GM19240 (cell line): ENCODE data around the gene DMD.
"Not testable (repeated sequence)": the region's sequence is repeated elsewhere in the genome, so short reads cannot be mapped to it uniquely, and the experiment has no call there.

ENCODE experiments used
- DNase-seq: peaks from one replicate; pipeline ENCODE4 v3.0.0; 2011; ENCODE audit warnings: low spot score; ENCODE audit not compliant: insufficient read length

Gene DMD

DNA sequence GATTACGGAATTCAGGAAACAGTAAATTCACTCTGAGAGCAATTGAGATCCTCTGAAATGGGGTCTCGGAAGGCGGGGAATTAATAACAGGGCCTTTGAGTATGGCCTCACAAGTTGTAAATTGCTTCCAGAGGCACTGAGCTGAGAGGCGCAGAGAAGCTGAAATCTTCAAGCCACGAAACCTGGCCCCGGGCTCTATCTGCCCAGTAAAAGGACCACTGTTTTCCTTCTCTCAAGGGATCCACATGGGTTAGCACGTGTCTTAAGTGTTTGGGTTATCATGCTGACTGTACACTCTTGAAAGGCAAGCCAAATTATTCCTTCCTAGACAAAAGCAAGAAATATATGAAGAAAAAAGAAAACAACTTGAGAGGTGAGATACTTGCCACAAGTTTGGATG lies 1126.6 kb downstream of the DMD start:
- no peak for DNase-seq

DNA sequence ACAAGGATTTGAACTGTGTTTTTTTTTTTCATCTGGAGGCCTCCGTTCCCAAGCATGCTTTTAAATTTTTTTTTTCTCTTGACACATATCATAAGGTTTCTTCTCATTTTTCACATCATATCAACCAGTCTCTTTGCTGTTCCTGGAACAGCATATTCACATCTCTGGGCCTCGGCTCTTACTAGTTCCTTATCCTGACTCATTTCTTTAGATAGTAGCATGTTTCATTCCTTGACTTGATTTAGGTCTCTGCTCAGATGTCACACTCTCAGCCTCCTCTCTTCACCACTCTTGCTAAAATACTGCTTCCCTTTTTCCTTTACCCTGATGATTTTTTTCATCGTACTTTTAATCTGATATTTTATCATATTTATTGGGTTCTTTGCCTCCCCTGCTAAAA lies 1163.1 kb downstream of the DMD start:
- DNase-seq, result no peak

DNA sequence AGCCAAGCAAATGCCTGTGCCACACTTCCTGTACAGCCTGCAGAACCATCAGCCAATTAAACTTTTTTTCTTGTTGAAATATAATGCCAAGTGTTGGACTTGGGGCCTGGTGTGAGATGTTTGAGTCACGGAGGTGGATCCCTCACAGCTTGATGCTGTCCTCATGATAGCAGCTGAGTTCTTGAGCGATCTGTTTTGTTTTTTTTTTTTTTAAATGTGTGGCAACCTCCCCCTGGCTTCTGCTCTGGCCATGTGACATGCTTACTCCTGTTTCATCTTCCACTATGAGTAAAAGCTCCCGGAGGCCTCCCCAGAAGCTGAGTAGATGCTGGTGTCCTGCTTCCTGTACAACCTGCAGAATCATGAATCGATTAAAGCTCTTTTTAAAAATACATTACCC lies 1166.2 kb downstream of the DMD start:
- no peak for DNase-seq

DNA sequence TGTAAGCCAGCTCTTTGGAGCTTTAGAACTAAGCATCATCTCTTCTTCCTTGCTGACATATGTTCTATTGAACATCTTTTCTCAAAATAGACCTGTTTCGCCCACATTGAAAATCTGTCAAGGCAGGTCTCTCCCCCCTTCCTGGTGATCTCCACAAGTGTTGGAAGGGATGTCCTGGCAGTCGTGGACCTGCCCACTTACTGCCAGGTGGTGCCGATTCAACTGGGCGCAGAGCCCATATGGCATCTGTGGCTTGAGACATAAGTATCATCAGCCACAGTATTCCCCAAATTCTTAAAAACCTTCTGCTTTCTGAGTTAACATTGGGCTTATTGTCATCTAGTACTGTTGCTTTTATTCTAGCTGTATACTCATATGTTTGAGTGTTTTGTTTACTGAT lies 1170.2 kb downstream of the DMD start:
- DNase-seq, result no peak

DNA sequence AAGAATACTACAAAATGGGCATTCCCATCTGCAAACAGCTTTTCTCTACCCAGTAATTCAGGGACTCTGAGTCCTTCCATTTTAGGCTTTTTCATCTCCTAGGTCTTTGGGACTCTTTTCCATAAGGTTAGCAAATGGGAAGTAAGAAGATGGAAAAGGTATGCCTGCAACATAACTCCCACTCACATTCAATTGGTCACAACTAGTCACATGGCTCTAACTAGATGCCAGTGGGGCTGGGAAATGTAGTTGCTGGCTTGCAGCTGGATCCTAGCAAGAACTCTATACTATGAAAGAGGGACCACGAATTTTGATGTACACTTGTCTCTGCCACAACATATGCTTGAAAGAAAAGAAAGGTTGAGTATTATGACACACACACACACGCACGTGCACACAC lies 1184.6 kb downstream of the DMD start:
- no peak for DNase-seq

DNA sequence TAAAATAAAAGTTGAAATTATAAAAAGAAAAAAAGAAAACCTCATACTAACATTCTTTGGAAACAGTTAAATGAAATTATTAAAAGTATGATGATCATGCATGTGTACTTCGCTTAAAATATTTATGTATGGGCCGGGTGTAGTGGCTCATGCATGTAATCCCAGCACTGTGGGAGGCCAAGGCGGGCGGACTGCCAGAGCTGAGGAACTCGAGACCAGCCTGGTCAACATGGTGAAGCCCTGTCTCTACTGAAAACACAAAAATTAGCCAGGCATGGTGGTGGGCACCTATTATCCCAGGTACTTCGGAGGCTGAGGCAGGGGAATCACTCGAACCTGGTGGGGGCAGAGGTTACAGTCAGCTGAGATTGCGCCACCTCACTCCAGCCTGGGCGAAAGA lies 1187.3 kb downstream of the DMD start:
- DNase-seq, result no peak

DNA sequence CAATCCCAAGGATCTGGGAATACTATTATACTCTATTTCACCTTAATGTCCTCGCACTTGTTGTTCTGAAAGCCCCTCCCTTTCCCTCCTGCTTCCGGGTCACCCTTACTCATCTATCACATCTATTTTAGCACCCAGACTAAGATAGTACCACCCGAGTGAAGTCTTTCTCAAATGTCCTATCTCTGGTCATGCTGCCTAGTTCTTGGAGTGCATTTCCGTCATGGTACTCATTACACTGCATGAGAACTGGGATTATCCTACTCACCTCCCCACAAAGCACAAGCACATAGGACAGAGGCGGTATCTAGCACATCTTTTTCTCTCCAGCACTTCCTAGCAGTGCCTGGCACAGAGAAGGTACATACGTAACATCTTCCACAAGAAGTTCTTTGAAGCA lies 1195.2 kb downstream of the DMD start:
- no peak for DNase-seq

DNA sequence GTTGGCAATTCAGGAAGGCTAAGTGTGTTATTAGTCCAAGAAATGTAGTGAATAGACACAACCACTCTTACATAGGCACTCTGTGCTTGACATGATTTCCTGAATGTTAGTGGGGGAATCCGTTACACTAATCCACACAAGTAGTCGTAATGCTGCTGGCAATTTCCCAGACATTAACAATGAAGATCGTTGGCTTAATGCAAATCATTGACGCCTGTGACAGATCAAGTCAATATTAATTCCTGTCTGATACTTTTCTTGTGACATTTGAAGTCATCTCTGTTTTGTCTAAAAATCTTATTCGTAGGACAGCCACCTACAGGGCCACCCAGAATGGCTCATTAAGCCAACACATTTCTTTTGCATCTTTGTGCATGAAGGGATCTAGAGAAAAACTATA lies 1200.4 kb downstream of the DMD start:
- no peak for DNase-seq

DNA sequence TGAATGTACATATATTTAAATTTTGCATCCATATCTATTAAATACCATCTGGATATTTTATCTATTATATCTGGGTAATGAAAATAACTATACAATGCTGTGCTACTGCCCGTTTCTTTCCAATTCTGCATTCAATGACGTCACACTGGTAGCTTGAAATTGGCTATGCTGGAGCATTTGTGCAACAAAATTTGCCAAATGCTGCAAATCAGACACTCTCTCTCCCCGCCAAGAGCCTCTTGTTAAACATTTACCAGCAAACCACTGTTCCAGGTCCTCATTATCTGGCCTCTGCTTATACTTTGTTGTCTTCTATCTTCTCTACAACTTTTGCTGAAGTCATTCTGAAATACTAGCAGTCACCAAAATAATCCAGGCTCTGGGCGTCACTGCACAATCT lies 1201.1 kb downstream of the DMD start:
- no peak for DNase-seq

DNA sequence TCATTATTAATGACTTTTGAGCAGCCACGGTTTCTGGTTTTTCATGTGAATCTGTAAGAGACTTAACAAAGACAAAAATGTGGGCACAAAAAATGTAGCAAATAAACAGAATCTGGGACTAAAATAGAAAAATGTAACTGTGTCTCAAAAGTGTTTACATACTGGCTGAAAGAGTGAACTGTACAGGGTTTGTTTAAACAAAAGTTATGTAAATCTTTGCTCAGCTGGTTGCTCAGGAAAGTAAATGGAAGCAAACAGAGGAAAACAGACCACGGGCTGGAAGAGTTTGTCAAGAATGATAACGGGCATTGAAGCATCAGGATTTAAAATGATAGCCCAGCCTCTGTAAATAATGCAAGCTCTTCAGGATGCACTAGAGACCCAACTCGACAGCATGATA lies 1217.7 kb downstream of the DMD start:
- DNase-seq, result no peak

DNA sequence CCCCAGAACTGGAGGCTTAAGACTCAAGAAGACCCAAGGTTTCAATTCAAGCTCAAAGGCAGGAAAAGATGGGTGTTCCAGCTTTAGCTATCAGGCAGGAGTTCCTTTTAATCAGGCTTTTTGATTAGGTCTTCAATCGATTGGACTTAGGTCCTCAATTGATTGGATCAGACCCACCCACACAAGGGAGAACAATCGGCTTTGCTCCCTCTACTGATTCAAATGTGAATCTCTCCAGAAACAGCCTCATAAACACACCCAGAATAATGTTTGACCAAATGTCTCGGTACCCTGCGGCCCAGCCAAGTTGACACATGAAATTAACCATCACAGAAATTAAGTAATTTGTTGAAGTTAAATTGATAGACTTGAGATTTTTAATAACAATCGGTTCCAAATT lies 1222.4 kb downstream of the DMD start:
- DNase-seq, result no peak

DNA sequence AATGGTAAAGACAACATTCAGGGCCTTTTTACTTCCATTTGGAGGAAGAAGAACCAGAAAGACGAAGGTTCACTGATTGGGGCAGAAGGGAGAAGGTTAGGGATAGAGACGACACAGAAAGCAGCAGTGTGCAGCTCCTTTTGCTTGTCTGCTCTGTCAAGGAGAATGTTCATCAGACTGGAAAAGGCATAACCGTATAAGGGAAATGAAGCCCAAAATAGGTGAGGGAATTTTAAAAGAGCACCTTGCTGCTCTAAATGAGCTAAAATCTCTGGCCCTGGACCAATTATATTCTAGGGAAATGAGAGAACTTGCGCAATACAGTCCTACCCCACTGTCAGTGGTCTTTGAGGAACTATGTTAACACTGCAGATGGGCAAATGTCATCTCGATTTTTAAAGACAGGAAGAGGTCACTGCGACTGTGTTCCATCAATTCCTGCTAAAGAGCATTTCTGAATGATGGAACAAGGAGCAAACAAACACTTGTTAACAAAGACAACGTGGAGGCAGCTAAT lies 1229.7 kb downstream of the DMD start:
- no peak for DNase-seq

DNA sequence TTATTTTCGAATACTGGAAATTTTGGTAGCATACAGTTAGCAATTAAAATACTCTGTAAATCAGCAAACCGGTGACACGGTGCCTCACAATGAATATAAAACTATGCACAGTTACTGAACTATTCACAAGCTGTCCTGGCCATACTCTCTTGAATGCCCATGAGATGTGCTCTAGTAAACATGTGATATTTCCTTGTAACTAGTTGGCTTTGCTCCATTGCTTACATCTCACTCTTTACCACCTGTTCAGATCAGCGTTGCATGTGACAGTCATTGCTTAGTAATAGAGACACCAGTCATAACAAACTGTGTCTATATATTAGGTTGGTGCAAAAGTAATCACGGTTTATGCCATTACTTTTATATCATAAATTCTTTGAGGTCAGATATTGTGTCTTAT lies 1241.6 kb downstream of the DMD start:
- DNase-seq, result no peak

DNA sequence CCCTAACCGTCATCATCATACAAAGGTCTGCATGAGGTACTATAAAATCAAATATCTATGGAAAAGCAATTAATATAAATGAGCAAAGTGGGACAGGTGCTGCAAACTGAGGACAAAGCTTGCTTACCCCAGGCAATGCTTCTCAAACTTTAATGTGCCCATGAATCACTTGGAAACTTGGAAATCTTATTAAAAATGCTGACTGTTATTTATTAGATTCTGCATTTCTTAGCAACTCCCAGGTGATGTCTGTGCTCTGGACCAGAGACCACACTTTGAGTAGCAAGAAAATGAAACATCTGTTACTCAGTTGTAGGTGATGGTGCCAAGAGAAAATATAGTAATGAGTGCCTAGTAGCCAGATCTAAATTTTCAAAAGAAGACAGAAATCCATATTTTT lies 1249.1 kb downstream of the DMD start:
- no peak for DNase-seq

DNA sequence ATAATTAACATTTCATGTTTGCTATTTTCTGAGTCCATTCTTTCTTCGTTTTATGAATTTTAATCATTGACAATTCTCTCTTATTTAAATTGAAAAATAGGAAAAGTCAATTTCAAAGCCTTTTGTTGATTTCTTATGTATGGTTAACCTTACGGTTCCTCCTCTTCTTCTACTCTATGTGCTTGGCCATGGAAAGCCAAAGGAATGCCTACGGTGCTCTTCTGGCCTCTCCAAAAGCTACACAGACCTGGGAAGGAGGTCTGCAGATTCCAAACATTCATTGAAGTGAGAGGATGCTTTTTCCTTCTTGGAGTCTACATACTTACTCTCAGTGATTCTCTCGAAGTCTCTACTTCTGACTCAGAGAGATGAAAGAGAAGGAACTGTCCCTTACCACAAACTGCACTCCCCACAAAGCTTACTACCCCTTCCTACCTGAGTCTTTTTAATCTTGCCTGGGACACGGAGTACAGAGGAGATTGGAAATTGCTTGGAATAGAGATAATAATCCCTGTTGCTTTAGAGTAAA lies 1276.4 kb downstream of the DMD start:
- no peak for DNase-seq

DNA sequence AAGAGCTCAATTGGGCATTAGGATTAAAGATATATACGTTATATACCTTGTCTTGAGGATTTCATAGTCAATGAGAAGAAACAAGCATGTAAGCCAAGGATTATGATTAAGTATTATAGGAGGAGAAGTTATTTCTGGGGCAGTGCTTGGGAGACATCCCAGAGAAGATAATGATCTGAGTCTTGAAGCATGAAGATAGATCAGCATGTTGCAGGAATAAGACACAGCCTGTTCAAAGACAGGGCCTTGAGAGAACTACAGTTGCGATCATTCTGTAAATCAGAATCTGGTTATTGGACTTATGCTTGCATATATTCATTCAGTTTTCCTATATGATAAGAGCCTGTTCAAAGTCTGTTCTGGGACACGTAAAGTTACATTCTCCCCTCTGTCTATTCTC lies 1277.3 kb downstream of the DMD start:
- DNase-seq, result no peak

DNA sequence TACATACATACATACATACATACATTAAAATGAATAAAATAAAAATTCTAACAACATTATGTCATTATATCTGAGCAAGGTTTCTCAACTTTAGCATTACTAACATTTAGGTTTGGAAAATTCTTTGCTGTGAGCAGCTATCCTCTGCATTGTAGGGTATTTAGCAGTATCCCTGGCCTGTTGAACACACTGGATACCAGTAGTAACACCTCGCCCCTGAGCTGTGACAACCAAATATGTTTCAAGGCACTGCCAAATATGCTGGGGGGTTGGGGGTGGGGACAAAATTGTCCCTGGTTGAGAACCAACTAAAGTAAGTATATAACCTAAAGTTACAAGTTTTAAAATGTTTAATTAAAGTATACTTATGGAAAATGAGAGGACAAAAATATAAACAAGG lies 1278.6 kb downstream of the DMD start:
- DNase-seq, result no peak

DNA sequence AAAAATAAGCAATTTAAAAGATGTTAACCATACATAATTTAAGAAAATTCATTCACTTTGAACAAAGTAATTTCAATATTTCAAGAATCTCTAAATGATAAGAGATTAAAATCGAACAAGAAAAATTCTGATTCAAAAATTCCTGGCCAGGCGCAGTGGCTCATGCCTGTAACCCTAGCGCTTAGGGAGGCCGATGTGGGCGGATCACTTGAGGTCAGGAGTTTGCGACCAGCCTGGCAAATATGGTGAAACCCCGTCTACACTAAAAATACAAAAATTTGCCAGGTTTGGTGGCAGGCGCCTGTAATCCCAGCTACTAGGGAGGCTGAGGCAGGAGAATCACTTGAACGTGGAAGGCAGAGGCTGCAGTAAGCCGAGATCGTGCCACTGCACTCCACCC lies 1279.0 kb downstream of the DMD start:
- not testable (repeated sequence) for DNase-seq

DNA sequence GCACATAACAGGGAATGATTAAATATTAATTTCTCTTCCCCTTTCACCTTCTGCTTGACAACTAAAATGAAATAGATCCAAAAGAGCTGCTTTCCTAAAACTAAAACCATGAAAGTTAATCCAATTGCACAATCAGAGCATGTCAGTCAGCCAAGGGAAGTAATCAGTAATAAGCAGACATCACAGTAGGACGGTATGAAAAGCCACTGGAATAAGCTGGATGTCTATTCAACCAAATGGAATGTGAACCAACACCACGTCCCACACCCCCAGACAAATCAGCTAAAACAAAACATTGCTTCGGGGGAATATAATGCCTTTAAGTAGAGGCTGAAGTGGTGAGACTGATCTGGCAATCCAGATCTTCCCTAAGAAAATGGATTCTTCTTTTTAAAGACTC lies 1280.1 kb downstream of the DMD start:
- no peak for DNase-seq

DNA sequence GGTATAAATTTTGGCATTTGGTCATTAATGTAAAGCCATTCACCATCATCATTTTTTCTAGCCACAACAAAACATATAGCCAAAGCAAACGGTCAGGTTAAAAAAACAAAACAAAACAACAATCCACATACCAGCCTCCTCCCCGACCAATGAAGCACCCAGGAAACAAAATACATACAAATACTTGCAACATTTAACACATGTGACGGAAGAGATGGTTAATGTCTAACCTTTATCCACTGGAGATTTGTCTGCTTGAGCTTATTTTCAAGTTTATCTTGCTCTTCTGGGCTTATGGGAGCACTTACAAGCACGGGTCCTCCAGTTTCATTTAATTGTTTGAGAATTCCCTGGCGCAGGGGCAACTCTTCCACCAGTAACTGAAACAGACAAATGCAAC lies 1282.0 kb downstream of the DMD start:
- no peak for DNase-seq

DNA sequence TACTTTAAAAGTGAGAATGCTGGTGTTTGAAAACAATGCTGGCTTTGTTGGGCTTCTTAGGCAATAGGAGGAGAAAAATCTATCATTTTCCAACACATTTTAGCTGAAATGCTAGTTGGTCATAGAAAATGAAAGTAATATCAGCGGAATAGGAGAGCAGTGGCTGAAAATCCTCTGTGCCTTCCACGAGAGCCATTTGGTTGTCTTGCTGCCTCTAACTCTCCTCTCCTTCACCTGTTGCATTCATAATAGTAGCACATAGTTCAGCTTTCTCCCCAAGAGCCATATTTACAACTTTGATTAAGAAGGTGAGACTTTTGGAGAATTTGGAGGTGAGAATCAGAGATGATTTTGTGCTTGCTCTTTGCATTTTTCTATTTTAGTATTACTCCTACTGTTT lies 1290.1 kb downstream of the DMD start:
- DNase-seq, result no peak

DNA sequence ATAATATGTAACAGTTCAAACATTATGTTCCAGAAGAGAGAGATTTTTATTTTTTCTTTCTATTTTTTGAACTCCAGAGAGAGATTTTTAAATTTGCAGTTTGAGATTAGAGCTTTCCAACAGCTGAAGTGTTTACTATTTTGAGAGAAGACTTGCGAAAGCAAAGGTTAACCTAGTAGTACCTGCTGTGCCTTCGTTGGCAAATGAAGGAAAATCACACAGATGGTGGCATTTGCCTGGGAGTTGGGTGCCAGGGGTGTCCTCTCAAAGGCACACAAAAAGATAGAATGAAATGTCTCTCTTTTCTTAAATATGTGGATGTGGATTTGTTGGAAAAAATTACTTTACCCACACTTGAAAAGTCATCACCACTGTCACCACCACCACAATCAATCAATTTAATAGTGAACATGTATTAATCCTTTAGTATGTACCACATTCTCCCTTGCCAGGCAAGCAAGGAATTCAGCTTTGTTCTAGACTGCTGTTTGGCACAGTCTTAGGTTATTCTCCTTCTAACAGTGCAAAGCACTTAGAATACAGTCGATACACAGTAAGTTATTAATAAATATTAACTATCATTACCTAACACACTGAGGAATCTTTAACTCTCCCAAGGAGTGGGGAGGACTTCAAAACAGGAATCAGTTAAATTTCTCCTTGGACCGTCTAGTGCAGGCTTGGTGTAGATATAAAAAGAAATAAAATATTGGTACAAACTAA lies 1301.3 kb downstream of the DMD start:
- no peak for DNase-seq

DNA sequence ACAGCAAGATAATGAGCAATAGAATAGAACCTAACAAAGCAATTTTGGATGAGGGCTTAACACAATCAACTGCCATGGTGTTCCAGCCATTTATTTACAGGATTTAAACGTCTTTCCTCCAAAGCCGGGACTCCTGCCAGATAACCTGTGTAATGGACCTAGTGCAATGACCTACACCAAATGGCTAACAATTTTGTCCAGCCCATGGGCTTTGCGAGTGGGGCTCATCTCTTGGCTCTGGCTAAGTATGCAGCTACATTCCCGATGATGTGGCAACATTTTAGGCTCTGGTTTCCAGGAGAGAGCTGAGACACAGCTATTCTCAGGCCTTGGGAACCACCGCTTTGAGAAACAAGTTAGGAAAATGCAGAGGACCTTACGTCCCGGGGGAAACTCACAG lies 1317.2 kb downstream of the DMD start:
- no peak for DNase-seq

DNA sequence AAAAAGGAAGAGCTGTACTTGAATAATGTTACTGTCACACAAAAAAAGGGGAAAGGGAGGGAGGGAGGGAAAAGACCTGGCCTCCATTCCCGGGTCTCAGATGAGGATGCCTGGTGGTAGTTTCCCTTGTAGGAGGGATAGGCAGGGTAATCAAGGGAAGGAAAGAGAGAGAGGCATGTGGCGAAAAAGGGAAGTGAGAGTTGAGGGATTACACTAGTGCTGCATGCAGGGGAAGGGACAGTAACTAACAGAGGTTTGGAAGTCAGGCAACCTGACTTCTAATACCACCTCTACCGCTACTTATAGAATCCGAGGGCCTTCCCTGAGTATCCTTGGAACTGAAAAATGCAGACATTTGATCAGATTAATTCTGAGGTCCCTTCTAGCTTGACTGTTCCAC lies 1317.8 kb downstream of the DMD start:
- DNase-seq, result no peak
